ENCODE measurements around the gene PSEN2.
A peak's percentile ranks its signal among the peaks of the same experiment; 100 is the strongest.
"Not testable (repeated sequence)": the region's sequence is repeated elsewhere in the genome, so short reads cannot be mapped to it uniquely, and the experiment has no call there.

The PSEN2 gene

DNA sequence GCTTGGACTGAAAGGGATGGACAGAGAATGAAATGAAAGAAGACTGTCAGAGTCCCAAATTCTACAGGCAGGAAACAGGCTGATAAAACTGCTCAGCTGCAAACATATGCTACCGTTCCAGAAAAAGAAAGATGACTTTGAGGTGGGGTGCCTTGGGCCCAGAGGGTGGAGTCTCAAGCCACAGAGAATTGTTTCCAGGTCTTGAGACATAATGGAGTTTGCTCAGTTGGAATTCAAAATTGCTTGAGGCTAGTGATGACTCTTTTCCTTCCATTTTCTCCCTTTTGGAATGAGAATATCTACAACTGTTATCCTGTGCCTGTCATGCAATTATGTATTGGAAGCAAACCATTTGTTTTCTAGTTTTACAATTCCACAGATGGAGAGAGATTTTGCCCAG is 23.6 kb upstream of the PSEN2 start:
- peak in 1 of 42 donors; percentile 4 for DNase-seq
- intact Hi-C loops (cut with DNase I) = no loop called here

DNA sequence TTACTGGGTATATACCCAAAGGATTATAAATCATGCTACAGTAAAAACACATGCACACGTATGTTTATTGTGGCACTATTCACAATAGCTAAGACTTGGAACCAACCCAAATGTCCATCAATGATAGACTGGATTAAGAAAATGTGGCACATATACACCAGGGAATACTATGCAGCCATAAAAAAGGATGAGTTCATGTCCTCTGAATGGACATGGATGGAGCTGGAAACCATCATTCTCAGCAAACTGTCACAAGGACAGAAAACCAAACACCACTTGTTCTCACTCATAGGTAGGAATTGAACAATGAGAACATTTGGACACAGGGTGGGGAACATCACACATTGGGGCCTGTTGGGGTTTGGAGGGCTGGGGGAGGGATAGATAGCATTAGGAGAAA is 15.9 kb upstream of the PSEN2 start:
- DNase-seq; intact Hi-C loops (cut with DNase I): not testable (repeated sequence)

DNA sequence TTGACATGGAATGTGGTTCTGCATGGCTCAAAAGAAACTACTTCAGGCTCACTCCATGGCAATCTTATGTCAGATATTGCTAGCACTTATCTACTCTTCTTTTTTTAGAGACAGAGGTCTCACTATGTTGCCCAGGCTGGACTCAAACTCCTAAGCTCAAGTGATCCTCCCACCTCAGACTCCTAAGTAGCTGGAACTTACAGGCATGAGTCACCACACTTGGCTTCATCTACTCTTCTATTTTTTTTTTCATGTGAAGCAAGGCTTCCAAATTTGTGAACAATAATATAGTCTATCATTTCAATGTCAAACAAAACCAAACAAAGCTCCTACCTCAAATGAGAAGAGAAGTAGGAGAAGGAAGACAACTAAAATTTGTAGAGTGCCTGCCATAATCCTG is 7.5 kb upstream of the PSEN2 start:
- peak in 4 of 42 donors; percentile 9 to 48 (median 32) for DNase-seq
- intact Hi-C loops (cut with DNase I) = no loop called here

DNA sequence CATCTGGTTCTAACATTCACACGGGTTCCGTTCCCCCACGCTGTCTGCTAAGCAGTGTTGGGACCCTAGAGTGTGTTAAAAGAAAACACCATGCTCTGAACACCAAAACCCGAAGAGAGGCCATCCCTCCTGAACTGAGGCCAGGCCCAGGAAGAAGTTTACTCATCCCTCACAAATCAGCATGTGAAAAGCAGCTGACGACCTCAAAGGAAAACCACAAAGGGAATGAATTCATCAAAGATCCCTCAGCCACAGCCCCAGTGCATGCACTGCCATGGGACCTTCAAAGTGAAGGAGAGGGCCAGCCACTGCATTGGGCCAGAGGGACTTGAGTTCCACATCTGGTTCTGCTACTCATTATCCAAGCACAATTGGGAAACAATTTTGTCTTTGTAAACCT is 7.0 kb upstream of the PSEN2 start:
- DNase-seq = peak in 2 of 42 donors; percentile 32 to 37
- intact Hi-C loops (cut with DNase I) = no loop called here

DNA sequence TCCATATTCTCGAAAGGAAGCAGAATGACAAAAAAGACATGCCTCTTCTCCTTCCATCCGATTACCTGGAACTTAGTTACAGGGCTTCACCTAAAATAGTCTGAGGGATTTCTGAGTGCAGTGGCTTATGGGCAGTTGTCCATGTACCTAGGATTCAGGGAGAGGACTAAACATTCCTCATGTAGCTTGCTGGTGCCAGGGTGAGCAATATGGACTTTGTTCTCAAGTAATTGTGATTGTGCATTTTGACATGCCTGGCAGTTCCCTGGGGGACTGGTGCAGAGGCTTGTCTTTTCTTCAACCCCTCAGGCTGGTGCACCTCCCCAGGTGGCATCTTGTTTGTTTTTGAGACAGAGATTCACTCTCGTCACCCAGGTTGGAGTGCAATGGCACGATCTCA is 6.1 kb upstream of the PSEN2 start:
- intact Hi-C loops (cut with DNase I) = no loop called here
- DNase-seq = peak in 2 of 42 donors; percentile 2 to 21

DNA sequence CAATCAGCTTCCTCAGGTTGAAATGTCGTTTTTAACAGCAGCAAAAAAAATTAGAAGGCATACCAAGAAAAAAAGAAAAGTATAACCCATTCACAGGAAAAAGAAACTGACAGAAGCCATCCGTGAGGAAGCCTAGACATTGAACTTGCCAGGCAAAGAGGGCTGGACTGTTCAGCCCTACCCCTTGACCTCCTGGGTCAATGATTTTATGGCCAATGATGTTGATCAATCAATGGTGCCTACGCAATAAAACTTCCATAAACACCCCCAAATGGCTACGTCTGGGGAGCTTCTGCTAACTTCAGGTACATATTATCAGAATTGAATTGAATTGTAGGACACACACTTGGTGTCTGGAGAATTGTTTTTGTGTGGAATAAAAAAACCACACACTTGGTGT is 4.8 kb upstream of the PSEN2 start:
- intact Hi-C loops (cut with DNase I) = no loop called here

DNA sequence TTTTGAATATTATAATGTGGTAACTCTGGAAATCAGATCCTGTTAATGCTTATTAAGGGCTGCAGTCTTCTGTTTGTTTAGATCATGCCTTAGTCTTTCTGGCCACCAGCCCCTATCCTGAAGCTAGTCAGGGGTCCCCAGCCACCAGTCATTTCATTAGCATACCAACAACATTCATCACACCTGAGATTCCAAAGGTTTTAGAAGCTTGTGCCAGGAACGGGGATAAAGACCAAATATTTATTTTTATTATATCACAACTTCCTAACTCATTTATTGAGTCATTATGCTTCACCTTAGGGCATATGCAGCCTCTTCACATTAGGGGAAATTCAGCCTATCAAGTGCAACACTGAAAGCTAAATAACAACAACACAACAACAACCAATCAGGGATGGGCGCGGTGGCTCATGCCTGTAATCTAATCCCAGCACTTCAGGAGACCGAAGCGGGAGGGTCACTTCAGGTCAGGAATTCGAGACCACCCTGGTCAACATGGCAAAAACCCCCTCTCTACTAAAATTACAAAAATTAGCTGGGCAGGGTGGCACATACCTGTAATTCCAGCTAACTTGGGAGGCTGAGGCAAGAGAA is 2.9 kb upstream of the PSEN2 start:
- peak in 2 of 42 donors; percentile 27 to 30 for DNase-seq
- intact Hi-C loops (cut with DNase I) = no loop called here

More for the DNA sequence above, 4.8 kb upstream of the PSEN2 start:
- peak in 1 of 42 donors; percentile 1 for DNase-seq

DNA sequence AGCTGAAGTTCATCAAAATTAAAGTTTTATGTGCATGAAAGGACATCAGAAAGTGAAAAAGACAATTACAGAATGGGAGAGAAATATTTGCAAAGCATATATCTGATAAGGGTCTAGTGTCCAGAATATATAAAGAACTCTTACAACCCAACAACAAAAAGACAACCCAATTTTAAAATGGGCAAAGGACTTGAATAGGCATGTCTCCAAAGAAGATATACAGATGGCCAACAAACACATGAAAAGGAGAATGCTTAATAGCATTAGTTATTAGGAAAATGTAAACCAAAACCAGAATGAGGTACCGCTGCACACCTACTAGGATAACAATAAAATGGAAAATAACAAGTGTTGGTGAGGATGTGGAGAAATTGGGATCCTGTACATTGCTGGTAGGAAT is 1.7 kb upstream of the PSEN2 start:
- intact Hi-C loops (cut with DNase I) = no loop called here
- DNase-seq = no peak

DNA sequence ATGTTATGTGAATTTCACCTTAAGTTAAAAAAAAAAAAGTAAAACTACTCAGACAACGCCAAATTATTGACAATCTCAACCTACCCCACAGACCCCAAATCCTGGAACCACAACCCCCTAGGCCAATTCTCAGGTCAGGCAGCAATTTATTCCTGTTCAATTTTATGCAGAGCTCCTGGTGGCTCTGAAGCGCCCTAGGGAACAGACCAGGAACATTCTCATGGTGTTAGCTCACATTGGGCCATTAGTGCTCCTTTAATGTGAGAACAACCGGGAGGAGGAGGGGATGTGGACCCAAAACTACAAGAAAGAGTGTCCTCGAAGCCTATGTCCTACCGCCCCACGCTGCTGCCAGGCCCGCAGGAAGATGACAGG is 403 bp upstream of the PSEN2 start:
- intact Hi-C loops (cut with DNase I) = no loop called here
- DNase-seq = no peak

DNA sequence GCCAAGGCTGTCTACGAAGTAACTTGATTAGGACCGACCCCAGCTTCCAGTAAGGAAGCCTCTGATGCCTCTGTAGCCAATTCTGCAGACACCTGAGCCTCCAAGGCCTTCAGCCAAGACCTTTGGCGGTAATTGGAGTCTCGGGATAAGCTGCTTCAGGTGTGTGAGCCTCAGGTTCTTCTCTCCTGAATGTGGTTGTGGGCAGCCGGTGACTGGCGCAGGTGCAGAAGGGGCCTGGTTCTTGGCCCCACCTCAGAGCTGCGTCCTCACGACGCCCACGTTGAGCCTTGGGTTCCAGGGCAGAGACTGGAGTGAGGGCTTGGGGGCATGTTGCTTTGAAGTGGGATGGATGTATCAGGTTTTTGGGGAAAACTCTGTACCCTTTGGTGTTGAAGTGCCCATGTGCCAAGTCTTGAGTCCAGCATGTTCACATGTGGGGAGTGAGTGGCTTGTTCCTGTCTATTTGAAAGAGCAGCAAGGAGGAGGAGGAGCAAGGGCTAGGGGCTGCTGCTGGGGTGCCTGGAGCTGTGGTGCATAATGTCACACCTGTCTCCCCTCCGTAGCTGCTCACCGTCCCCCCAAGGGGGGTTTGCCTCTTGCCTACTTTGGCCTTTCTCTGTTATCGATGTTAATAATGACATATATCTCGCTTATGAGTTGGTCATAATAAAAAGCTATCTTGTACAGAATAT is 1.4 kb downstream of the PSEN2 start:
- DNase-seq = peak in 3 of 42 donors; percentile 14 to 21 (median 18)
- intact Hi-C loops (cut with DNase I) = no loop called here

DNA sequence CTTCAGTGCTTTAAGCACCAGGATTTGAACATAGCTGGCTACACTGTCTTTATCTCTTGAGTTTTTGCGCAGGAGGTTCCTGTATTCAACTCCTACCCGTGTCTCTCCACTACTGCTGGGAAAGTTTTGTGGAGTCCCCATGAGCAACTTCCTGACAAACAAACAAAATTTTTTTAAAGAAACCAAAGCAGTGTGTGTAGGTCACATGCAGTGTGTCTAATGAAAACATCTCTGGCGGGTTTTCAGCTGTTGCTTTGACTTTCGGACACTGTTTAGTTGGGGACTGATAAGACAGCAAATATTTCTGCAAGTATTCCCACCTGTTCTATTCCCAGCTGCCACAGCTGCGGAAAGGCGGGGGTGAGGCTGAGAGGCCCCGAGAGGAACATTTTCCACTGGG is 2.0 kb downstream of the PSEN2 start:
- intact Hi-C loops (cut with DNase I) = no loop called here
- peak in 5 of 42 donors; percentile 8 to 31 (median 10) for DNase-seq

DNA sequence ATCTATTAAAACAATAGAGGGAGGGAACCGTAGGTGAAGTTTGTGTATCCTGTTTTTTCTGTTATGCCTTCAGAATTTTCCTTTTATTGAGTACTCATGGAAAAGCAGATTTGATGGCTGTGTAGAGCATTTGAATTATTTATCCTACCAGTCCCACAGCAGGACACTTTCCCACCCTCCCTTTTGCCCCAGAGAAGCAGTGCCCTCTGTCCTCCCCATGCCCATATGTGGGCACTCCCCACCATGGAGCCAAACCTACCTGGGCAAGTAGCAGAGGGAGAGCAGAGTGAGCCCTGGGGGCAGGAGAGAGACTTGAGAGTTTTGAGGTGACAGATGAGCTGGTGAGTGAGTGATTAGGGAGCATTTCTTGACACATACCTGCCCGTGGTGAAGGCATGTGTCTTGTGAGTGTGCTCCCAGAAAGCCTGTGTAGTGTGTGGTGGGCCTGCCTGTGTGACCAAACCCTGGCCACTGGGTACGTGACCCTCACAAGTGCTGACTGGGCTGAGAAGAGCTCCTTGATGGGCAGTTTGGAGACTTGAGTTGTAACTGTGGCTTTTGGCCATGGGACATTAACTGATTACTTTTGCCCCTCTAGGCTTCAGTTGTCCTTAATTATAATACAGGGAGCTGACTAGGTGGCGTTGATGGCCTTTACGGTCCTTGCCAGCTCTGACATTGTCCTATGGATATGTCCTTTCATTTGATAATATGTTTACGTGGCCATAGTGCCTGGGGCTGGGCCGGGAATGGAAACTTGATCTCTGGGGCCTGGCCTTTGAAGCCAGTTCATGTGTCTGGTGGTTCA is 3.6 kb downstream of the PSEN2 start:
- DNase-seq = peak in 4 of 42 donors; percentile 6 to 11 (median 8)
- intact Hi-C loops (cut with DNase I) = no loop called here

DNA sequence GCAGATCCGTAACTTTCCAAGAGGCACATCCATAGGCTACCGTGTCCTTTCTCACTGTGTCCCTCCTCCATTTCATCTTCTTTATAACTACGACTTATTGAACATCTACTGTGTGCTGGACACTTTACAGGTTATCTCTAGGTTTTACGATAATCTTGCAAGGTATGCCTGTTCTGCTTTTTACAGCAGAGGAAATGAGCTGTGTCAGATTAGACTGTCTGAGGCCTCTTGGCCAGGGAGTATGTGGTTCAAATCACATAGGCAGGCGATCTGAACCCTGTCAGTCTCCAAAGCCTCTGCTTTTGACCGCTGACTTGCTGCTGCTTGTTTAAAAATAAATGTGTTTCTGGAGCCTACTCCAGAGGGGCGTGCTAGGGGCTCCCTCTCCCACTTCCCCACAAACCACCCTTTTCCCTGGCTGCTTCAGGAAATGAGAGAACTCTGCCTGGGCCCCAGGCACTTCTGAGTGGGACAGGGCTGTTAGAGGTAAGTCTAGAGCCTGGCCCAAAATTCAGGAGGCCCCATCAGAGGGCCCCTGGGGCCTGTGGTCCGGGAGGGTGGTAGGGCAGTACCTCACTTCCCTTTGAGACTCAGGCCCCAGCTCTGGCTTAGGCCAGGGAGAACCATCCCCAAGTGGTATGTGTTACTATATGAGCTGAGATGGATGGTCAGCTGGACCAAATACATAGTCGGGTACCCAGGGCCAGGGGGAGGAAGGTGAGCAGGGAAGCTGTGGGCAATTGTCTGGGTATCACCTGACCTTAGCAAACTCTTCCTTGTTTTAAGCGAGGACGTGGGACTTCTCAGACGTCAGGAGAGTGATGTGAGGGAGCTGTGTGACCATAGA is 4.4 kb downstream of the PSEN2 start:
- DNase-seq = peak in 2 of 42 donors; percentile 9 to 13
- intact Hi-C loops (cut with DNase I) = no loop called here

DNA sequence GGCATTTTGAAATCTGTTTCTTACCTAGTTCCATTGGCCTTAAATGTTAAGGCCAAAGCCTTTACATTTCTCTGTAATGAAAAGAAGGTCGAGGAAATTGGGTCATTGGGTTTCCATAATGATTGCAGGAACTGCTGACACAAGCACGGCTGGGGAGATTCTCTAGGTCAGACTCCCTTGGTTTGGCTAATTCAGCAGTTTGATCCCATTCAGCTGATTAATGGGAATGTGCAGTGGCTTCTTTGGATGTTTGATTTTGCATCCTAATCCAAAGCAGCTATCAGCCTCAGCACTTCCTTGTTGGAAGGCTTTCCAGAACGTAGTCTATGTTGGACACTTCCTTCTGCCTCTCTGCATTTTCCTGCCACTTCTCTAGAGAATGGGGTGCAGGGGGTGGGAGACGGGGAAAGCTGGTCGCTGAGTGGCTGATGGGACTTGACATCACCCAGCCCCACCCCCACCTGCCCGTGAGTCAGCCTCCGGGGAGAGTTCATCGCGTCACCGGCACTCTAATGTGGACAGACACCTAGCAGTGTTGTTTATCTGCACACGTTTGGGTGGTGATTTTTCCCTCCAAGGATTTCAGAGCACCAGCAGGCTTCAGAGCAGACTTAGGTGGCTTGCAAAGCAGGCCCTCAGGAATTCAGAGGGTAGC is 5.4 kb downstream of the PSEN2 start:
- peak in 9 of 42 donors; percentile 7 to 60 (median 19) for DNase-seq

DNA sequence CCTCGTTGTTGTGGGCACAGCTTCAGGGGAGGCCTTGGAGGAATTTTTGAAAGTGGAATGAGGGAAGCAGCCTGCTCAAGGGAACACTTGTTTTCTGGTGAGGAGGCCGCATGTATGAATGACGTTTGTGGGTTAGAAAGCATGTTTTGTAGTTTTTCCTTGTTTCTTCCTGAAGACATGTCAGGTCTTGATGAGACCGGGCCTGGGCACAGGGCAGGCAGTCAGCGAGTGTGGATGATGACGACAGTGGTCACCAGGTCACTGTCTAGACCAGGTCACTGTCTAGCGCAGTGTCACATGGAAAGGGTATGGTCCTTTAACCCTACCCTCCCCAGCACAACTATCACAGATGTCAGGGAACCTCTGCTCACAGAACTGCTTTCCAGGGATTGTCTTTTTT is 7.3 kb downstream of the PSEN2 start:
- intact Hi-C loops (cut with DNase I) = no loop called here

More for the DNA sequence above, 5.4 kb downstream of the PSEN2 start:
- intact Hi-C loops (cut with DNase I) = no loop called here

DNA sequence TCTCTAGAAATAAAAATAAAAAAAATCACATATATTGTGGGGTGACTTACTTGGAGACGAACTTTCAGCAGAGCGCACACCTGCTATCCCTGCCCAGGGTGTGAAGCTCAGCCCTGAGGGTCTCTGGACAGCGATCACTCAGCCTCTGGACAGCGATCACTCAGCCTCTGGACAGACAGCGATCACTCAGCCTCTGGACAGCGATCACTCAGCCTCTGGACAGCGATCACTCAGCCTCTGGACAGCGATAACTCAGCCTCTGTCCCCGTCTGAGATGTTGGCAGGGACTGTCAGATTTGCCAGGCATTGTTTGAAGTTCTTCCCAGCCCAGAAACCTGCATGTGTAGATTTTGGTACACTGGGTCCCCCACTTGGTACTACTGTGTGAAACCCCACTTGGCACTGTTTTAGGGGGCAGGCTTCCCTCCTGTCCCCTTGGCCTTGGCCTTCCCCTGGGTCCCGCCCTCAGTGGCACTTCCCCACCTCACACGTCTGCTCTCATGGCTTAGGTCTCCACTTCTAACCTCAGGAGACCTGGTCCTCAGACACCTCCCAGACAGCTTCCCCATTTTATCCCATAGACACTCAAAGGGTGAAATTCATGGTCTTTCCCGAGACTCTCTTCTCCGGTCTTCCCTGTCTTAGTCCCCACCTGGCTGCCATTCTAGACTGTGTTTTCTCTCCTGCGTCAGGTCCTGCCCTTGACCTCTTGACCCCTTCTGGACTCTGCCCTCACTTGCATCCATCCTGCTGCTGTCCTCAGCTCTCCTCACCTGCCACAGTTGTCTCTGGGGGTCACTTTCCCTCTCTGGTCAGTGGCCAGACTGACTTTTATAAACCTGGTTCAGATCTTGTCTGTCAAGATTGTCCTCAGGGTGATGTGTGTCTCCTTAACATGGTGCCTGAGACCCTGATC is 10.2 kb downstream of the PSEN2 start:
- intact Hi-C loops (cut with DNase I) = no loop called here
- DNase-seq = no peak

More for the DNA sequence above, 7.3 kb downstream of the PSEN2 start:
- peak in 1 of 42 donors; percentile 12 for DNase-seq

DNA sequence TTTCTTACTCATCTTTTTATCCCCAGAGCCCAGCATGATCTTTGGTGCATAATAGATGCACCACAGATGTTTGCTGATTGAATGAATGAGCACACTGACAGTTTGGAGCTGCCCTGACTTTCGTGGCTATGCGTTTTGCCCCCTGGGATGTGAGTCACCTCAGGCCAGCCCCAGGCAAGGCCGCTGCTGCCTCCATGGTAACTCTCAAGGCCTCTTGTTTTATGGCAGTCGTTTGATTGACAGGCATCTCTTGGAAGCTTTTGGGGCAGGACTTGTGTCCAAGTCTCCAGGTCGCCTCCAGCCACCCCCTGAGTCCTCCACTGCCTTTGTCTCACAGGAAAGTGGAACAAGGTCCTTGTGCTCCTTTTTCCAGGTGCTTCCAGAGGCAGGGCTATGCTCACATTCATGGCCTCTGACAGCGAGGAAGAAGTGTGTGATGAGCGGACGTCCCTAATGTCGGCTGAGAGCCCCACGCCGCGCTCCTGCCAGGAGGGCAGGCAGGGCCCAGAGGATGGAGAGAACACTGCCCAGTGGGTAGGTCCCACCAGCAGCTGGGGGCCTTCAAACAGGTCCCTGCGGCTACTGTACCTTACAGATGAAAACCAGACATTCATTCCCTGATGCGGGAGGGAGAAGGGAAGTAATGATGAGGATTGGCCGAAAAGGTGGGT is 11.2 kb downstream of the PSEN2 start:
- DNase-seq = no peak
- intact Hi-C loops (cut with DNase I) = no loop called here

Measured in head of caudate nucleus (tissue), 42 donors.